HG02763 (cell line): ENCODE results near the gene EPHA7.

Experiments
- ATAC-seq: cut with Tn5 transposase; IDR thresholded peaks from one replicate; pipeline ENCODE4 v1.9.1; 2021; ENCODE audit warnings: mild to moderate bottlenecking, moderate library complexity; ENCODE audit not compliant: unreplicated experiment

The EPHA7 gene

GRCh38 chr6:93259332-93259731 is 160.0 kb downstream of the EPHA7 start:
- no peak for ATAC-seq

GRCh38 chr6:93252930-93253329 is 166.4 kb downstream of the EPHA7 start:
- no peak for ATAC-seq

DNA sequence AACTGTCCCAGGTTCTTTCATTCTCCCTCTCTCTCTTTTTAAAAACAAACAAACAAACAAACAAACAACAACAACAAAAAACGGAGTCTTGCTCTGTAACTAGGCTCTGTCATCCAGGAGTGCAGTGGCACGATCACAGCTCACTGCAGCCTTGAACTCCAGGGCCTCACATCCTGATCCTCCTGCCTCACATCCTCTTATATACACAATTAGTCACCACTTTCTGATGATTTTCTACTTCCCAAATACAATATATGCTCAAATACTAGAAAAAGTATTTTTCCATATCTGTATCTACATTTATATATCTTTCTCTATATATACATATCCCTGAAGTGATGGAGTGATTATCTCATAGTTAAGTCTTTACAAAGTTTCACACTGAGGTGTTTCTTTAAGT is 170.7 kb downstream of the EPHA7 start:
- no peak for ATAC-seq

DNA sequence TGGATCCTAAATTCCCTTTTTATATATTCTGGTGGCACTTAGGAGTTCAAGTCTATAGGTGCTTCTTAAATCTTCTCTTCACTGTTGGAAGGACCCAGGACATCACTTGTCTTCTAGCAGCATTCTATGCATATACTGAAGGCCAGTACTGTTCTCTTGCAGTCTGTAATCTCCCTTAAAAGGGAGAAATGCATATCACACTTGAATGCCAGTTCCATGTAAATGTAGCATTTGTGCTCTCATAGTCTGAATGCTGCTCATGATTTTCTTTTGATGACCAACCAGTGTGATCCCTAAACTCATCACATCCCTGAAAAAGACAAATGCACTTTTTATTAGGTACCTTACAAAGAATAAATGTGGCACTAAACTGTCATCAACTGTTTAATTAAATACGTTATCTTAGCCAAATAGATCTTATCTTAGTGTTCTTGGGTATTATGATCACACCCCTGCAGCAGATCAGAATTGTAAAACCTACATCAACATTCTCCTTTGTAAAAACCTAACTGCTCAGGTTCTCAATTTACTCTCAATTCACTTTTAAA is 176.1 kb downstream of the EPHA7 start:
- ATAC-seq, result no peak

- ATAC-seq, result no peak
Measured at GRCh38 chr6:93242049-93242448, 177.3 kb downstream of the EPHA7 start.

DNA sequence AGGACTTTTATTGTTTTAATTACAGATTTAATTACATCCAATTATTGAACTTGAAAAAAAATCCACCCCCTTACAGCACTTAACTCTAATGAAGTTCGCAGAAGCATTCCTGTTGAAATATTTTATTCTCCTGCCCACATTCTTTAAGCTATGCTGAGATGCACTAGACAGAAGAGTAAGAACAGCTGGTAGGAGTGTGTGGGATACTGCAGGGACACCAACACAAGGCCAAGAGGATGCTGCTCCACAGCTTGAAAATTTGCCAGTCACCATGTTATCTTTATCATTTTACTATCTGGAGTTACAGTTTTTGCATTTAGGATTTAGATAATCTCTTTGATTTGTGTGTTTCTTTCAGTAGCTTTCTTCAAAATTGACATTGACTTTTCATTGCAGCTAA is 180.7 kb downstream of the EPHA7 start:
- no peak for ATAC-seq

DNA sequence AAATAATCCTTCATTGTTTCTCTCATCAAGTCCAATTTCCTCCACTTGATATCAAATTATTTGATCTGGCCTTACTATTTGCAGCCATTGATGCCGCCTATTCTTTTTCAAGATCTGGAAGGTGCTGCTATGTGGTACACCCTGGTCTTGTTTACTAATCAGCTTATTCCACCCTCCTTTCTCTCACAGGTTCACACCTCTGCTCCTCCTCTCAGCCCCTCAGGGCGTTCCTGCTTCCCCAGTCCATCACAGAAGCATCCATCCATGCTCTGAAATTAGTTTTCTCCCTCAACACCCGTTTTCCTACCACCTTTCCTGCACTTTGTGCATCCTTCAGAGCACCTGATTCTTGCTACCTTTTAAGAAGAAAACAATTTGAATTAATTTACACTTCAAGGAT is 183.6 kb downstream of the EPHA7 start:
- ATAC-seq, result no peak

GRCh38 chr6:93226822-93227221 is 192.5 kb downstream of the EPHA7 start:
- ATAC-seq, result no peak

DNA sequence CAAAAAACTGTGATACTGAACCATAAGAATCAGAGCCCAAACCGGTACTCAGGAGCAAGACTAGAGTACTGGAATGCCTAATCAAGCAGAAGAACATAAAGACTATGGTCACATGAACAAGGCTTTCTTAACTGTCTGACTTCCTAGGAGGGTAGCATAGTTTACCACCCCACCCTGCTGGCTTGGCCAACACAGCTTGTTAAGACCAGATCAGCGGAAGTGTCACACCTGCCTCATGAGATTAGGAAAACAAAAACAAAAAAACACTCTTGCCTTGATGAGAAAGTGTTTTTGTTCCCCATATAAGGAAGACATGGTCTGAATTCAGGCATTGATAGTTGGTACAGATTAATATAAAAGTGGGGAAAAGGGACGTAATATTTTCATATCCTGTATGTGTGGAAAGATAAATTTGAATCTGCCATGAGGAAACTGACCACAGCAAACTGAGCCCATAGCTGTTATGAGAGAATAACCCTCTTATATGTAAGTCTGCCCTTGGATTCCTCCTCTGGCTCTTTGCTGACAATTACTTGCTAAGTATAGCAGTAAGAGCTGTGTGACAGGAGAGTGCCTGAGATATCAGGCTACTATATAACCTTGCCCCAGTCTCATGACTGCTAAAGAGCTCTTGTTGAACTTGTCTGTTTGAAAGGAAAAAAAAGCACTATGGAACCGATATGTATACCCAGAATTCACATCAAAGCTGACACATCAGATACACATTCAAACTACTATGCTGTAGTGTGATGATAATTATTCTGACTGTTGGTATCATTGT is 197.1 kb downstream of the EPHA7 start:
- no peak for ATAC-seq

- no peak for ATAC-seq
Measured at GRCh38 chr6:93219447-93219846, 199.9 kb downstream of the EPHA7 start.

DNA sequence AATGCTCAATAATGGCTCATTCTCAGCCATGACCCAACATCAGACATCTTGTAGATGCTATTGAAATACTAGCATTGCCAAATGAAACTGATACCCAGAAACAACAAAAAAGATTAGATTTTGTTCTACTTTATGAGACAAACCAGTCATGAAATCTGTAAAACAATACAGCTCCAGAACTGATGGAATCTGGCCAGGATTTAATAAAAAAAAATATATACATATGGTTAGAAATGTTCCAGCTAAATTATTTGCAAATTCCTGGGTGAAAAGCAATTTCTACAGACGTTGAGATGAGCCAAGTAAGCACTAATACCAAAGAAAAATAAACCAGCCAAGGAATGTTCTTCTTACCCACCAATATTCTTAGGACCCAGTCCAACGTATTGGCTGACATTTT is 201.3 kb downstream of the EPHA7 start:
- no peak for ATAC-seq

DNA sequence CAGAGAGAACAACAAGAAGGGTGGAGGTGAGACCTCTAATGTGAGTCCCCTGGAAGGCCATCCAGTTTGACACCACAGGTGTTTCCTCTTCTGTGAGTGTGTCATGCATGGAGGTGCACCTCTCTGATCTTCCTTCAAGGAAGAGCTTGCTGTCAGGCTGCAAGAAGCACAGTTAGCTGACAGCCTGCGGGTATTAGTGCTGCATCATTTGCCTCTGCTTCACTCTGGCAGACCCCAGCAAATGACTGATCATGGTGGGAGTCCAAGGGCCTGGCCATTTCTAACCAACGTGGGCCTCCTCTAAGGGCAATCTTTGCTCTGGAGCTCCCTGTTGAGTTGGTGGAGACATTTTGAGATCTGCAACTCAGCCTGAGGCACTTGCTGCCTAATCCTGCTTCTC is 206.3 kb downstream of the EPHA7 start:
- ATAC-seq, result no peak

DNA sequence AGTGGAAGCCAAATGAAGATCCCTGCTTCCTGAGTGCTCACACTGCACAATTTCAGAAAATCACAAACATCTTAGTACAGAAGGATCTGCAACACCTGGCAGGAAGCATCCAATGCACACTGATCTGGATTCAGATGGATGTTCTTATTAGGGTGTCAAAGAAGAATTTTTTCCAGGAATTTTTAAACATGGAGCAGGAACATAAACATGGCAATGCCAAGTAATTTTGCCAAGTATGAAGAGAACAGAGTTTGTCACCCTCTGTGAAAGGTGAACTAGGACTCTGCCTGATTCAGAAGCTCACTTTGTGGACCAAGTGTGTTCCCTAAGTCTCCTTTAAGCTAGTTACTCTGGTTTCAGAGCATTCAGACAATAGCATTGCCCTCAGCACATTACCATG is 208.5 kb downstream of the EPHA7 start:
- ATAC-seq, result no peak

DNA sequence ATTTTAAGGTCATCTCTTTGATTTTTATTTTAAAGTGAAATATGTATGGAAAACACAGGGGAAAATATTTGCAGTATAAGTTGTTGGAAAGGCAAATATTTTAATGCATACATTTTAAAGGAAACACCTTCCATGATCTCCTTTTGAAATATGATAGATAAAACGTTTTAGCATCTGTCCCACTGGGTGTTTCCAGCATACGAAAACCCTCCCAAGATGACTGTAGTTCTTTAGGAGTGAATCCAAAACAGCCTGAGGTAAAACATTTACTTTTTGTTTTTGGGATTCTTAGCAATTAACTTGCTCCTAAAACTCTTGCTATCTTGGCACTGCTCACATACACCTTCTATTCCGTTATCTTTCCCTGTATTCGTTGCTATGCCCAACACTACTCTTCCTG is 210.0 kb downstream of the EPHA7 start:
- ATAC-seq, result no peak

- no peak for ATAC-seq
Measured at GRCh38 chr6:93196406-93196970, 222.9 kb downstream of the EPHA7 start.

- ATAC-seq, result no peak
Measured at GRCh38 chr6:93194480-93194879, 224.9 kb downstream of the EPHA7 start.

GRCh38 chr6:93193868-93194267 is 225.5 kb downstream of the EPHA7 start:
- no peak for ATAC-seq
